HK-2 (cell line): ENCODE data around the gene PCNX1.
"Not testable (repeated sequence)": the region's sequence is repeated elsewhere in the genome, so short reads cannot be mapped to it uniquely, and the experiment has no call there.

Experiments
- DNase-seq: peaks from one replicate; pipeline ENCODE4 v3.0.0-alpha.2; 2018; ENCODE audit not compliant: unreplicated experiment

PCNX1 gene

DNA sequence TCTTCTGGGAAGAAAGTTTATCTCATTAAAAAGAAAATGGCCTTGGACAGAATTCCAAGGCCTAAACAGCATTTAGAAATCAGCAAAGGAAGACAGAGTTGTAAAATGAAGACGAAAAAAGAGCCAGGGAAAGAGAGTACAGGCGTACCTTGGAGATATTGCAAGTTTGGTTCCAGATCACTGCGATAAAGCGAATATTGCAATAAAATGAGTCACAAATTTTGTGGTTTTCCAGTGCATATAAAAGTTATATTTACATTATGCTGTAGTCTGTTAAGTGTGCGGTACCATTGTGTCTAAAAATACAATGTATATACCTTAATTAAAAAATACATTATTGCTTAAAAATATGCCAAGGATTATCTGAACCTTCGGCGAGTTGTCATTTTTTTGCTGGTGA, 9.0 kb downstream of the PCNX1 start:
- DNase-seq, result no peak

- DNase-seq, result no peak
Measured at GRCh38 chr14:70916799-70917198, 9.5 kb downstream of the PCNX1 start.

DNA sequence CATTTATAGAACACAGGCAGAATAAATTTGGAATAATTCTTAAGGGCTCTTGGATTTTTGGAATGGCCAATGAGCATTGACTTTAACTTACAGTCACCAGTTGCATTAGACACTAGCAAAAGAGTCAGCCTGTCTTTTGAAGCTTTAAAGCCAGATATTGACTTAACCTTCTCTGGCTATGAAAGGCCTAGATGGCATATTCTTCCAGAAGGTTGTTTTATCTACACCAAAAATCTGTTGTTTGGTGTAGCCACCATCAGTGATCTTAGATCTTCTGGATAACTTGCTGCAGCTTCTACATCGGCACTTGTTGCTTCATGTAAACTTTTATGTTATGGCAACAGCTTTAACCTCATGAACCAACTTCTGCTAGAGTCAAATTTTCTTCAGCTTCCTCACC, 10.4 kb downstream of the PCNX1 start:
- no peak for DNase-seq

- no peak for DNase-seq
Measured at GRCh38 chr14:70919774-70920173, 12.5 kb downstream of the PCNX1 start.

DNA sequence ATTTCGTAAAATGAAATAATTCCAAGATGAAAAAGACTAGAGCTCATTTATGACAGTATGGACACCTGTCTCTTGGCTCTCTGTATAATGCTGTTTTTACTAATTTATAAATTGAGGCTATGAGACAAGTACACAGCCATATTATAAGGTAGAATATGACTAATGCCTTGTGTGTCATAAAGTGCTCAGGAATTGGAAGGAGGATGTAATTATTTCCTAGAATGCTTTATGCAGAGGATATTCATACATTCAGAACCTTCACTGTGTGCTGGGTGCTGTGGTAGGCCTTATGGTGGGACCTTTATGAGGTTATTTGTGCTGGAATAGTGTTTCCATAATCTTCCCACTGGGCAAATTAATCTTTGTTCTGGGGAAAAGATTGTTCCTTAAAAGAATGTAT, 13.3 kb downstream of the PCNX1 start:
- no peak for DNase-seq

GRCh38 chr14:70921669-70922068, 14.4 kb downstream of the PCNX1 start:
- DNase-seq, result no peak

- DNase-seq, result no peak
Measured at GRCh38 chr14:70924521-70924920, 17.3 kb downstream of the PCNX1 start.

GRCh38 chr14:70926235-70926830, 19.1 kb downstream of the PCNX1 start:
- DNase-seq, result no peak

DNA sequence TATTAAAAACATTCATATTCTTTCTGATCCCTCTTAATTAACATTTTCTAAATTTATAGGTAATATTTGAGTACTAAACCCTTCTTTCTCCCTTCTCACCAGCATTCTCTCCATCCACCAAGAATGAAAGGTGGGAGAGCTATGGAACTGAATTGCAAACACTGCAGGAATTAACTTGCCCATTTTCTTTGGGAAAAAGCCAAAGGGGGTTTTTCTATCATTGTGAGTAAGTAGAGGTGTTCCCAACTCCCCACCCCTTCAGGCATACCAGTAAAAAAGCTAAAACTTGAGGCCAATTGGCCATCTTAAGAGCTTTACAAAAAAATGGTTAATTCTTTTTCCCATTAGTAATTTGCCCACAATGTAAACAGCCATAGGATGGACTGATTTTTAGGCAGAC, 23.7 kb downstream of the PCNX1 start:
- DNase-seq, result no peak

- DNase-seq, result no peak
Measured at GRCh38 chr14:70934084-70934483, 26.8 kb downstream of the PCNX1 start.

DNA sequence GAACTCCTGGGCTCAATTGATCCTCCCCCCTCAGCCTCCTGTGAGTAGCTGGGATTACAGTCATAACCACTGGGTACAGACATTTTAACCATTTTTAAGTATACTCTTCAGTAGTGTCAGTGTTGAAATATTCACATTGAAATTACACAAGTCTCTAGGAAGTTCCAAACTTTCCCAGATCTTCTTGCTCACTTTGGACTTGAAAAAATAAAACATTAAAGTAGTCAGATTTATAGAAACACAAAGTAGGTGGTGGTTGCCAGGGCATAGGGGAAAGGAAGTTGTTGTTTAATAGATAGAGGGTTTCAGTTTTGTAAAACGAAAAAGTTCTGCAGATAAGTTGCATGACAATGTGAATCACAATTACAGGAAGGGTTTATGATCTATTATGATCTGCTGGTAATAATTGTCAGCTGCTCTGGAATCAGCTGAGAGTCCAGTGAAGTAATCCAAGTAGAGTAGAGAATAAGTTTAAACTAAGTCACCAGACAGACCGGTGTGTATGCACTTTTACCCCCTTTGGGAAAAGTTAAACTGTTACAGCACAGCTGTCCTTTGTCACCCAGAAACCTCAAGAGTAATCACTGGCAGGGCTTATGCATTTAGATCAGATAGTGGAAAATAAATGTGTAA, 27.4 kb downstream of the PCNX1 start:
- DNase-seq, result no peak

- DNase-seq, result no peak
Measured at GRCh38 chr14:70935135-70935534, 27.9 kb downstream of the PCNX1 start.

GRCh38 chr14:70939693-70940092, 32.4 kb downstream of the PCNX1 start:
- DNase-seq, result not testable (repeated sequence)

DNA sequence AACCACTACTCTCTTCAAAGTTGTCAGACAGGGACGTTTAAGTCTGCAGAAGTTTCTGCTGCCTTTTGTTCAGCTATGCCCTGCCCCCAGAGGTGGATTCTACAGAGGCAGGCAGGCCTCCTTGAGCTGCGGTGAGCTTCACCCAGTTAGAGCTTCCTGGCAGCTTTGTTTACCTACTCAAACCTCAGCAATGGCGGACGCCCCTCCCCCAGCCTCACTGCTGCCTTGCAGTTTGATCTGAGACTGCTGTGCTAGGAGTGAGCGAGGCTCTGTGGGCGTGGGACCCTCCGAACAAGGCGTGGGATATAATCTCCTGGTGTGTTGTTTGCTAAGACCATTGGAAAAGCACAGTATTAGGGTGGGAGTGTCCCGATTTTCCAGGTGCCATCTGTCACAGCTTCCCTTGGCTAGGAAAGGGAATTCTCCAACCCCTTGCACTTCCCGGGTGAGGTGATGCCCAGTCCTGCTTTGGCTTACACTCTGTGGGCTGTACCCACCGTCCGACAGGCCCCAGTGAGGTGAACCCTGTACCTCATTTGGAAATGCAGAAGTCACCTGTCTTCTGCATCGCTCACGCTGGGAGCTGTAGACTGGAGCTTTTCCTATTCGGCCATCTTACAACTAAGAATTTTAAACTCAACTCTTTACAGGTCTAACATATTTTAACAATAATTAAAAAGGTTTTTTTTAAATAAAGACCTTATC, 34.5 kb downstream of the PCNX1 start:
- DNase-seq, result not testable (repeated sequence)

- DNase-seq, result no peak
Measured at GRCh38 chr14:70942342-70942706, 35.1 kb downstream of the PCNX1 start.

GRCh38 chr14:70942721-70943120, 35.5 kb downstream of the PCNX1 start:
- DNase-seq, result not testable (repeated sequence)

- DNase-seq, result no peak
Measured at GRCh38 chr14:70943838-70944237, 36.6 kb downstream of the PCNX1 start.

GRCh38 chr14:70947739-70948138, 40.5 kb downstream of the PCNX1 start:
- no peak for DNase-seq

- DNase-seq, result no peak
Measured at GRCh38 chr14:70952485-70952884, 45.2 kb downstream of the PCNX1 start.

GRCh38 chr14:70954068-70954467, 46.8 kb downstream of the PCNX1 start:
- no peak for DNase-seq

- DNase-seq, result no peak
Measured at GRCh38 chr14:70955543-70956480, 48.6 kb downstream of the PCNX1 start.

GRCh38 chr14:70956511-70956910, 49.3 kb downstream of the PCNX1 start:
- no peak for DNase-seq
